HEK293 (cell line): ENCODE data around the gene NCAPD3.

Source experiments
- CTCF ChIA-PET: fragments of 350-600 bp; formaldehyde crosslinking; extraction: SDS; loops from one replicate; lab custom pipeline; 2021; ENCODE audit warnings: antibody characterized with exemption; lab: Yijun Ruan, JAX
- POLR2A ChIA-PET: fragments of 300-600 bp; formaldehyde crosslinking; extraction: SDS; loops from one replicate; lab custom pipeline; 2020; ENCODE audit warnings: antibody characterized with exemption, inconsistent platforms; lab: Yijun Ruan, JAX
- H3K27ac ChIP-seq: fragments of 200-500 bp; sonication (Bioruptor generic); 2 replicates; pipeline ENCODE4 v1.5.1; 2014; ENCODE audit warnings: low read depth, low read length, control low read depth, inconsistent platforms; ENCODE audit errors: extremely low read depth
- H3K36me3 ChIP-seq, 2 experiments: fragments of 200-500 bp in 1 of 2; sonication (Bioruptor generic) in 1 of 2; 1 replicate in 1 of 2; 2 replicates in 1 of 2; pipeline ENCODE4 v1.5.1; 2014 to 2017; ENCODE audit warnings: inconsistent platforms in 2 of 2, low read length in 2 of 2; ENCODE audit not compliant: control insufficient read depth in 2 of 2, insufficient read depth in 1 of 2
- H3K4me1 ChIP-seq: fragments of 200-500 bp; sonication (Bioruptor generic); 2 replicates; pipeline ENCODE4 v1.5.1; 2014; ENCODE audit warnings: mild to moderate bottlenecking, low read length, inconsistent platforms; ENCODE audit not compliant: control insufficient read depth, insufficient read depth
- H3K4me3 ChIP-seq: 2 replicates; pipeline ENCODE4 v1.5.1; 2011; ENCODE audit warnings: low read depth, mild to moderate bottlenecking, control low read depth, low read length, moderate library complexity
- H3K9me3 ChIP-seq: fragments of 200-500 bp; sonication (Bioruptor generic); 2 replicates; pipeline ENCODE4 v1.5.1; 2014; ENCODE audit warnings: low read depth, low read length, inconsistent platforms; ENCODE audit not compliant: control insufficient read depth, insufficient read depth
- BCL11B ChIP-seq: fragments of 450-650 bp; formaldehyde crosslinking; IDR thresholded peaks from 2 replicates; pipeline ENCODE4 v1.5.1; 2016; ENCODE audit warnings: low read depth, missing biosample characterization, missing genetic modification characterization
- FEZF1 ChIP-seq: fragments of 450-650 bp; formaldehyde crosslinking; IDR thresholded peaks from 2 replicates; pipeline ENCODE4 v1.5.1; 2016; ENCODE audit warnings: missing biosample characterization, missing genetic modification characterization
- HOXD13 ChIP-seq: sonication (generic); formaldehyde crosslinking; IDR thresholded peaks from 2 replicates; pipeline ENCODE4 v1.8.0; 2022; ENCODE audit warnings: missing genetic modification reagents, borderline replicate concordance
- MYNN ChIP-seq: fragments of 450-650 bp; formaldehyde crosslinking; IDR thresholded peaks from 2 replicates; pipeline ENCODE4 v1.5.1; 2016; ENCODE audit warnings: missing biosample characterization, missing genetic modification characterization, borderline replicate concordance
- PRDM1 ChIP-seq: fragments of 450-650 bp; formaldehyde crosslinking; IDR thresholded peaks from 2 replicates; pipeline ENCODE4; 2016; ENCODE audit warnings: missing biosample characterization, missing genetic modification characterization
- SP3 ChIP-seq: fragments of 450-650 bp; formaldehyde crosslinking; IDR thresholded peaks from 2 replicates; pipeline ENCODE4 v1.5.1; 2016; ENCODE audit warnings: missing biosample characterization, missing genetic modification characterization
- TCF7L2 ChIP-seq: IDR thresholded peaks from 2 replicates; pipeline ENCODE4 v1.6.1; 2011; ENCODE audit warnings: low read depth, mild to moderate bottlenecking, inconsistent platforms, low read length, moderate library complexity, borderline replicate concordance
- YY1 ChIP-seq: fragments of 450-650 bp; formaldehyde crosslinking; IDR thresholded peaks from 2 replicates; pipeline ENCODE4 v1.5.1; 2018; ENCODE audit warnings: missing biosample characterization, missing genetic modification characterization
- ZNF121 ChIP-seq: fragments of 450-650 bp; formaldehyde crosslinking; IDR thresholded peaks from 2 replicates; pipeline ENCODE4 v1.5.1; 2016; ENCODE audit warnings: missing biosample characterization, missing genetic modification characterization
- ZNF146 ChIP-seq: fragments of 450-650 bp; formaldehyde crosslinking; IDR thresholded peaks from 2 replicates; pipeline ENCODE4 v1.5.1; 2016; ENCODE audit warnings: missing biosample characterization, missing genetic modification characterization
- ZNF174 ChIP-seq: fragments of 450-650 bp; formaldehyde crosslinking; IDR thresholded peaks from 2 replicates; pipeline ENCODE4 v1.5.0; 2017; ENCODE audit warnings: missing biosample characterization, mild to moderate bottlenecking, missing genetic modification characterization
- ZNF211 ChIP-seq: fragments of 450-650 bp; formaldehyde crosslinking; IDR thresholded peaks from 2 replicates; pipeline ENCODE4 v1.5.1; 2016; ENCODE audit warnings: low read depth, missing biosample characterization, missing genetic modification characterization
- ZNF302 ChIP-seq: fragments of 450-650 bp; formaldehyde crosslinking; IDR thresholded peaks from 2 replicates; pipeline ENCODE4 v1.5.1; 2016; ENCODE audit warnings: missing biosample characterization, missing genetic modification characterization, low read depth
- ZNF548 ChIP-seq: fragments of 450-650 bp; formaldehyde crosslinking; IDR thresholded peaks from 2 replicates; pipeline ENCODE4 v1.5.1; 2016; ENCODE audit warnings: missing biosample characterization, missing genetic modification characterization
- ZNF654 ChIP-seq: fragments of 450-650 bp; formaldehyde crosslinking; IDR thresholded peaks from 2 replicates; pipeline ENCODE4 v1.5.1; 2016; ENCODE audit warnings: low read depth, missing biosample characterization, missing genetic modification characterization
- ZNF670 ChIP-seq: fragments of 450-650 bp; formaldehyde crosslinking; IDR thresholded peaks from 2 replicates; pipeline ENCODE4 v1.5.1; 2016; ENCODE audit warnings: missing biosample characterization, missing genetic modification characterization, low read depth
- ZNF76 ChIP-seq: fragments of 450-650 bp; formaldehyde crosslinking; IDR thresholded peaks from 2 replicates; pipeline ENCODE4; 2016; ENCODE audit warnings: low read depth, missing biosample characterization, missing genetic modification characterization, borderline replicate concordance
- TF ChIP-seq, protein P1 (sequence below): fragments of 450-650 bp; formaldehyde crosslinking; IDR thresholded peaks from 2 replicates; pipeline ENCODE4 v1.5.1; 2016; ENCODE audit warnings: missing biosample characterization, missing genetic modification characterization
- TF ChIP-seq, protein P2 (sequence below): fragments of 450-650 bp; formaldehyde crosslinking; IDR thresholded peaks from 2 replicates; pipeline ENCODE4 v1.5.1; 2016; ENCODE audit warnings: missing biosample characterization, missing genetic modification characterization
- TF ChIP-seq, protein P3 (sequence below): fragments of 450-650 bp; formaldehyde crosslinking; IDR thresholded peaks from 2 replicates; pipeline ENCODE4 v1.5.1; 2016; ENCODE audit warnings: missing biosample characterization, missing genetic modification characterization
- TF ChIP-seq, protein P4 (sequence below): fragments of 450-650 bp; formaldehyde crosslinking; IDR thresholded peaks from 2 replicates; pipeline ENCODE4 v1.5.1; 2016; ENCODE audit warnings: missing biosample characterization, missing genetic modification characterization
- TF ChIP-seq, protein P5 (sequence below): IDR thresholded peaks from 2 replicates; pipeline ENCODE4 v1.6.1; 2011; ENCODE audit warnings: mild to moderate bottlenecking, low read depth, low read length, borderline replicate concordance

NCAPD3 gene

DNA sequence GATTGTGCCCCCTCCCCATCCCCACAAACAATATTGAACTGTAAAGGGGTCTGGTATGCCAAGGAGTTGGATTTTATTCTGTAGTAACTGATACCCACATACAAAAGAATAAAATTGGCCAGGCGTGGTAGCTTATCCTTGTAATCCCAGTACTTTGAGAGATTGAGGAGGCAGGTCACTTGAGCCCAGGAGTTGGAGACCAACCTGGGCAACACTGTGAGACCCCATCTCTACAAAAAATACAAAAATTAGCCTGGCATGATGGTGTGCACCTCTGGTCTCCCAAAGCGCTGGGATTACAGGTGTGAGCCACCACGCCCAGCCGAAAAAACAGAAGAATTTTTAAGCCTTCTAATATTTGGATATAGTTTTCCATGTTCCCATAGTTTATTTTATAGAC is 48.2 kb upstream of the NCAPD3 start:
- POLR2A ChIA-PET = interaction anchor here (1.4 to 2.2 kb wide), 2 partner anchors 10 to 47 kb away, joined by 4 to 11 read pairs; partner anchors contain the start of genes NCAPD3 and VPS26B
- Histone ChIP-seq H3K9me3 (no peaks in the 10 kb centered on the region), H3K36me3 (no peaks in the 10 kb centered on the region), H3K4me3 (no peak overlapping the region)
- TF ChIP-seq ZNF121 (tag by site-specific recombination) (peak; percentile 53; the same call in 1 of the 2 replicates), ZNF174 (tag by site-specific recombination) (no peak), FEZF1 (tag by site-specific recombination) (no peak), YY1 (no peak)
- TF ChIP-seq, all 188 proteins: peak for 1
- Histone ChIP-seq H3K27ac (no peak overlapping the region), H3K4me1 (peaks cover 7% of the 10 kb centered on the region)
- CTCF ChIA-PET = interaction anchor here (0.5 to 5.4 kb wide), 2 partner anchors 10 to 198 kb away, joined by 3 to 35 read pairs; no protein-coding TSS in a partner anchor

DNA sequence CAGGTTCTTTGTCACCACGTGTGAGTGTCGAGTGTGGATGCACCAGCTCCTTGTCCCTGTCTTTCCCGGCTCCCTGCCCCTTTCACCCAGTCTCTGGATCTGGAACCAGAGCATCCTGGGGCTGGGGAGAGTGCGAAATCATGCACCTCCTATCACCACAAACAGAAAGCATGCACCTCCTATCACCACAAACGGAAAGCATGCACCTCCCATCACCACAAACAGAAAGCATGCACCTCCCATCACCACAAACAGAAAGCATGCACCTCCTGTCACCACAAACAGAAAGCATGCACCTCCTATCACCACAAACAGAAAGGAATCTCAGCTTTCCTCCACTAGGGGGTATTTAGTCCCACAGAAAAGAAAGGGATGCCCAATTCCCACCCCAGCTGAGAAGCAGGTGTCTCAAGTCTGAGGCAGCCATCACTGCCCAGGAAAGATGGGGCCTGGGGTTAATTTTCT is 46.5 kb upstream of the NCAPD3 start:
- H3K9me3 ChIP-seq = no peaks in the 10 kb centered on the region
- H3K27ac ChIP-seq = no peak overlapping the region
- CTCF ChIA-PET = interaction anchor here (0.7 to 0.9 kb wide), 4 partner anchors 43 to 804 kb away, joined by 3 to 4 read pairs (median 3); no protein-coding TSS in a partner anchor
- peak; percentile 24; the same call in 1 of the 2 replicates for TF ChIP-seq ZNF654 (tag by site-specific recombination)
- no peak for TF ChIP-seq ZNF146
- TF ChIP-seq PRDM1 = 0 out of 2 replicates have a peak, but pooled peaks have one; percentile 27
- TF ChIP-seq, protein P1, sequence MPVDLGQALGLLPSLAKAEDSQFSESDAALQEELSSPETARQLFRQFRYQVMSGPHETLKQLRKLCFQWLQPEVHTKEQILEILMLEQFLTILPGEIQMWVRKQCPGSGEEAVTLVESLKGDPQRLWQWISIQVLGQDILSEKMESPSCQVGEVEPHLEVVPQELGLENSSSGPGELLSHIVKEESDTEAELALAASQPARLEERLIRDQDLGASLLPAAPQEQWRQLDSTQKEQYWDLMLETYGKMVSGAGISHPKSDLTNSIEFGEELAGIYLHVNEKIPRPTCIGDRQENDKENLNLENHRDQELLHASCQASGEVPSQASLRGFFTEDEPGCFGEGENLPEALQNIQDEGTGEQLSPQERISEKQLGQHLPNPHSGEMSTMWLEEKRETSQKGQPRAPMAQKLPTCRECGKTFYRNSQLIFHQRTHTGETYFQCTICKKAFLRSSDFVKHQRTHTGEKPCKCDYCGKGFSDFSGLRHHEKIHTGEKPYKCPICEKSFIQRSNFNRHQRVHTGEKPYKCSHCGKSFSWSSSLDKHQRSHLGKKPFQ (tag by site-specific recombination) = peak; percentile 64
- no peak for TF ChIP-seq ZNF211 (tag by site-specific recombination)
- TF ChIP-seq, all 188 proteins: peak for 3
- POLR2A ChIA-PET = no interaction called here
- no peaks in the 10 kb centered on the region for H3K36me3 ChIP-seq
- H3K4me3 ChIP-seq = no peak overlapping the region
- peaks cover 7% of the 10 kb centered on the region for H3K4me1 ChIP-seq

DNA sequence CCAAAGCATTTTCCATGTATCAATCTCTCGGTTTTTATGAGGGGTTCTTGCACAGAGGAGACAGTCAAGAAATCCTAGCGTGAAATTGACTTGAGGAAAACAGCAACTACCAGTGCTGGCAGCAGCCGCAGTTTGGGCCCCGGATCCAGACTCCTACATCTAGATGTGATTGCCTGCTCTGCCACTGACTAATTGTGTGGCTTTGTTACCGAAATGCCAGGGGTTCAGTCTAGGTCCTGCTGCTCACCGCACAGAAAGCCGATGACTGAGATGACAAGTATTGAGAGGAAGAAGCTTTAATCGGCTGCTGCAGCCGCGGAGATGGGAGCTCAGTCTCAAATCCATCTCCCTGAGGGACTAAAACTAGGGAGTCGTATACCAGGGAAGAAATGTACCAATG is 44.2 kb upstream of the NCAPD3 start:
- CTCF ChIA-PET = no interaction called here
- TF ChIP-seq SP3 (tag by site-specific recombination) (no peak), ZNF302 (no peak), HOXD13 (no peak), TCF7L2 (no peak), ZNF670 (tag by site-specific recombination) (no peak), ZNF76 (tag by site-specific recombination) (no peak), ZNF548 (tag by site-specific recombination) (no peak), BCL11B (tag by site-specific recombination) (no peak), MYNN (tag by site-specific recombination) (no peak)
- TF ChIP-seq, protein P2, sequence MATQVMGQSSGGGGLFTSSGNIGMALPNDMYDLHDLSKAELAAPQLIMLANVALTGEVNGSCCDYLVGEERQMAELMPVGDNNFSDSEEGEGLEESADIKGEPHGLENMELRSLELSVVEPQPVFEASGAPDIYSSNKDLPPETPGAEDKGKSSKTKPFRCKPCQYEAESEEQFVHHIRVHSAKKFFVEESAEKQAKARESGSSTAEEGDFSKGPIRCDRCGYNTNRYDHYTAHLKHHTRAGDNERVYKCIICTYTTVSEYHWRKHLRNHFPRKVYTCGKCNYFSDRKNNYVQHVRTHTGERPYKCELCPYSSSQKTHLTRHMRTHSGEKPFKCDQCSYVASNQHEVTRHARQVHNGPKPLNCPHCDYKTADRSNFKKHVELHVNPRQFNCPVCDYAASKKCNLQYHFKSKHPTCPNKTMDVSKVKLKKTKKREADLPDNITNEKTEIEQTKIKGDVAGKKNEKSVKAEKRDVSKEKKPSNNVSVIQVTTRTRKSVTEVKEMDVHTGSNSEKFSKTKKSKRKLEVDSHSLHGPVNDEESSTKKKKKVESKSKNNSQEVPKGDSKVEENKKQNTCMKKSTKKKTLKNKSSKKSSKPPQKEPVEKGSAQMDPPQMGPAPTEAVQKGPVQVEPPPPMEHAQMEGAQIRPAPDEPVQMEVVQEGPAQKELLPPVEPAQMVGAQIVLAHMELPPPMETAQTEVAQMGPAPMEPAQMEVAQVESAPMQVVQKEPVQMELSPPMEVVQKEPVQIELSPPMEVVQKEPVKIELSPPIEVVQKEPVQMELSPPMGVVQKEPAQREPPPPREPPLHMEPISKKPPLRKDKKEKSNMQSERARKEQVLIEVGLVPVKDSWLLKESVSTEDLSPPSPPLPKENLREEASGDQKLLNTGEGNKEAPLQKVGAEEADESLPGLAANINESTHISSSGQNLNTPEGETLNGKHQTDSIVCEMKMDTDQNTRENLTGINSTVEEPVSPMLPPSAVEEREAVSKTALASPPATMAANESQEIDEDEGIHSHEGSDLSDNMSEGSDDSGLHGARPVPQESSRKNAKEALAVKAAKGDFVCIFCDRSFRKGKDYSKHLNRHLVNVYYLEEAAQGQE (tag by site-specific recombination) = no peak
- TF ChIP-seq, protein P3, sequence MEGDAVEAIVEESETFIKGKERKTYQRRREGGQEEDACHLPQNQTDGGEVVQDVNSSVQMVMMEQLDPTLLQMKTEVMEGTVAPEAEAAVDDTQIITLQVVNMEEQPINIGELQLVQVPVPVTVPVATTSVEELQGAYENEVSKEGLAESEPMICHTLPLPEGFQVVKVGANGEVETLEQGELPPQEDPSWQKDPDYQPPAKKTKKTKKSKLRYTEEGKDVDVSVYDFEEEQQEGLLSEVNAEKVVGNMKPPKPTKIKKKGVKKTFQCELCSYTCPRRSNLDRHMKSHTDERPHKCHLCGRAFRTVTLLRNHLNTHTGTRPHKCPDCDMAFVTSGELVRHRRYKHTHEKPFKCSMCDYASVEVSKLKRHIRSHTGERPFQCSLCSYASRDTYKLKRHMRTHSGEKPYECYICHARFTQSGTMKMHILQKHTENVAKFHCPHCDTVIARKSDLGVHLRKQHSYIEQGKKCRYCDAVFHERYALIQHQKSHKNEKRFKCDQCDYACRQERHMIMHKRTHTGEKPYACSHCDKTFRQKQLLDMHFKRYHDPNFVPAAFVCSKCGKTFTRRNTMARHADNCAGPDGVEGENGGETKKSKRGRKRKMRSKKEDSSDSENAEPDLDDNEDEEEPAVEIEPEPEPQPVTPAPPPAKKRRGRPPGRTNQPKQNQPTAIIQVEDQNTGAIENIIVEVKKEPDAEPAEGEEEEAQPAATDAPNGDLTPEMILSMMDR (tag by site-specific recombination) = no peak
- TF ChIP-seq, protein P4, sequence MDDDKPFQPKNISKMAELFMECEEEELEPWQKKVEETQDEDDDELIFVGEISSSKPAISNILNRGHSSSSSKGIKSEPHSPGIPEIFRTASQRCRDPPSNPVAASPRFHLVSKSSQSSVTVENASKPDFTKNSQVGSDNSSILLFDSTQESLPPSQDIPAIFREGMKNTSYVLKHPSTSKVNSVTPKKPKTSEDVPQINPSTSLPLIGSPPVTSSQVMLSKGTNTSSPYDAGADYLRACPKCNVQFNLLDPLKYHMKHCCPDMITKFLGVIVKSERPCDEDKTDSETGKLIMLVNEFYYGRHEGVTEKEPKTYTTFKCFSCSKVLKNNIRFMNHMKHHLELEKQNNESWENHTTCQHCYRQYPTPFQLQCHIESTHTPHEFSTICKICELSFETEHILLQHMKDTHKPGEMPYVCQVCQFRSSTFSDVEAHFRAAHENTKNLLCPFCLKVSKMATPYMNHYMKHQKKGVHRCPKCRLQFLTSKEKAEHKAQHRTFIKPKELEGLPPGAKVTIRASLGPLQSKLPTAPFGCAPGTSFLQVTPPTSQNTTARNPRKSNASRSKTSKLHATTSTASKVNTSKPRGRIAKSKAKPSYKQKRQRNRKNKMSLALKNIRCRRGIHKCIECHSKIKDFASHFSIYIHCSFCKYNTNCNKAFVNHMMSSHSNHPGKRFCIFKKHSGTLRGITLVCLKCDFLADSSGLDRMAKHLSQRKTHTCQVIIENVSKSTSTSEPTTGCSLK (tag by site-specific recombination) = no peak
- TF ChIP-seq, protein P5, sequence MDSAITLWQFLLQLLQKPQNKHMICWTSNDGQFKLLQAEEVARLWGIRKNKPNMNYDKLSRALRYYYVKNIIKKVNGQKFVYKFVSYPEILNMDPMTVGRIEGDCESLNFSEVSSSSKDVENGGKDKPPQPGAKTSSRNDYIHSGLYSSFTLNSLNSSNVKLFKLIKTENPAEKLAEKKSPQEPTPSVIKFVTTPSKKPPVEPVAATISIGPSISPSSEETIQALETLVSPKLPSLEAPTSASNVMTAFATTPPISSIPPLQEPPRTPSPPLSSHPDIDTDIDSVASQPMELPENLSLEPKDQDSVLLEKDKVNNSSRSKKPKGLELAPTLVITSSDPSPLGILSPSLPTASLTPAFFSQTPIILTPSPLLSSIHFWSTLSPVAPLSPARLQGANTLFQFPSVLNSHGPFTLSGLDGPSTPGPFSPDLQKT = no peak

More for the DNA sequence above, 44.2 kb upstream of the NCAPD3 start:
- H3K4me3 ChIP-seq = no peak overlapping the region
- no peaks in the 10 kb centered on the region for H3K9me3 ChIP-seq
- H3K27ac ChIP-seq = no peak overlapping the region
- POLR2A ChIA-PET = no interaction called here
- peaks cover 0 to 13% of the 10 kb centered on the region in 2 experiments; a peak in 2 of 3 replicates for H3K36me3 ChIP-seq
- H3K4me1 ChIP-seq = no peaks in the 10 kb centered on the region
